Mucosa of rectum (tissue), 2 donors: ENCODE data around the gene MYH9.
"Not testable (repeated sequence)": the region's sequence is repeated elsewhere in the genome, so short reads cannot be mapped to it uniquely, and the experiment has no call there.

Source experiments
- H3K27ac ChIP-seq, 2 donors: one replicate each; pipeline ENCODE4 v1.7.0; 2013; ENCODE audit warnings: inconsistent platforms in 2 of 2, low read depth in 2 of 2, low read length in 2 of 2
- H3K27me3 ChIP-seq, 2 donors: one replicate each; pipeline ENCODE4 v1.7.0; 2013; ENCODE audit warnings: low read length in 2 of 2; ENCODE audit not compliant: control insufficient read depth in 2 of 2, insufficient read depth in 2 of 2
- H3K36me3 ChIP-seq, 2 donors: one replicate each; pipeline ENCODE4 v1.7.0; 2013; ENCODE audit warnings: low read length in 2 of 2; ENCODE audit not compliant: control insufficient read depth in 2 of 2, insufficient read depth in 2 of 2
- H3K4me1 ChIP-seq, 2 donors: one replicate each; pipeline ENCODE4 v1.7.0; 2013; ENCODE audit warnings: low read length in 2 of 2, mild to moderate bottlenecking in 1 of 2; ENCODE audit not compliant: control insufficient read depth in 2 of 2, insufficient read depth in 2 of 2
- H3K4me3 ChIP-seq, 2 donors: one replicate each; pipeline ENCODE4 v1.7.0; 2013; ENCODE audit warnings: low read length in 2 of 2
- H3K9ac ChIP-seq, 2 donors: one replicate each; pipeline ENCODE4 v1.7.0; 2013; ENCODE audit warnings: low read length in 2 of 2, low read depth in 1 of 2, mild to moderate bottlenecking in 1 of 2
- H3K9me3 ChIP-seq, 2 donors: one replicate each; pipeline ENCODE4 v1.7.0; 2013; ENCODE audit warnings: low read length in 2 of 2; ENCODE audit not compliant: control insufficient read depth in 2 of 2
- donor health status: healthy.
- donor health status: Normal muscosa, but diverticular disease.

Gene MYH9

DNA sequence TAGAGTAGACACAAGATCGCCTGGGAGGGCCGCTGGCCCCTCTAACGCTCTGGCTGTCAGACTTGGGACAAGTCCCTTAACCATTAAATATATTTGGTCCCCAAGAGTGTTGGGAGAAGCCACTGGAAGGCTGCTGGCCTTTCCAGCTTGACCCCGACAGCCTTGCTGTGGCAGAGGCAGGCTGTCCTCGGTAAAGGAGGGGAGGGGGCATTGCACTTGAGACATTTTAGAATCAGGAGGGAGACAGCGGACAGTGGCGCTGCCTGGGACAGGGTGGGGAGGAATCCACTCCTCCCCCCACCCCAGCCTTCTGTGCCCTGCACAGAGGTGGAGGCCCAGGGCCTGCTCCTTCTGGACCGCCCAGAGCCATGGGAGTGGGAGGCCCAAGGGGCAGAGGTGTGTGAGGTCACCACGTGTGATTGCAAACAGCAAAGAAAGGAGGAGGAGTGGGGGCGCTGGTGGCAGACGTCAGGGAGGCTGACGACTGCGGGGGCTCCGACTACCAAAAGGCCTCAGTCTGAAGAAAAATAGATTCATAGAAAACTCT, 105.9 kb downstream of the MYH9 start:
- H3K4me3 ChIP-seq = no peak overlapping the region
- H3K36me3 ChIP-seq = peaks cover 57 to 65% of the 10 kb centered on the region in 2 donors
- H3K27ac ChIP-seq = no peak overlapping the region

DNA sequence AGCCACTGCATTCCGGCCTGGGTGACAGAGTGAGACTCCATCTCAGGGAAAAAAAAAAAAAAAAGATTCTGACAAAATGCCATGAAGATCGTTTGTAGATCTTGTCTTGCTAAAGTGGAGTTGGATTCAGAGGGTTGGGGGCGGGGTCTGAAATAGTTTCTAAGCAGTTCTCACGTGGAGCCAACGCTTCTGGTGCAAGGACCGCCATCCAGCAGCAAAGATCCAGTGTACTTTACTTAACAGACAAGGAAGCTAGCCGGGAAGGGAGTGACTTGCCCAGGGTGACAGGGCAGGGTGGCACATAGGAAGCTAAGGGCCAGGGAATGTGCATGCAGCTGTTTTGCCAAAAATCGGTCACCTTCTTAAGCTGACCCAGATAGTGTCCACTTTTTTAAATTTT, 107.4 kb downstream of the MYH9 start:
- Histone ChIP-seq H3K36me3 (peaks cover 42 to 50% of the 10 kb centered on the region in 2 donors), H3K9me3 (no peaks in the 10 kb centered on the region), H3K4me3 (no peak overlapping the region), H3K27ac (no peak overlapping the region), H3K4me1 (peaks cover 0 to 5% of the 10 kb centered on the region in 2 donors), H3K27me3 (no peaks in the 10 kb centered on the region), H3K9ac (no peak overlapping the region)

More for the DNA sequence above, 105.9 kb downstream of the MYH9 start:
- peaks cover 4 to 5% of the 10 kb centered on the region in 2 donors for H3K4me1 ChIP-seq
- no peak overlapping the region for H3K9ac ChIP-seq
- H3K9me3 ChIP-seq = no peaks in the 10 kb centered on the region
- H3K27me3 ChIP-seq = no peaks in the 10 kb centered on the region

DNA sequence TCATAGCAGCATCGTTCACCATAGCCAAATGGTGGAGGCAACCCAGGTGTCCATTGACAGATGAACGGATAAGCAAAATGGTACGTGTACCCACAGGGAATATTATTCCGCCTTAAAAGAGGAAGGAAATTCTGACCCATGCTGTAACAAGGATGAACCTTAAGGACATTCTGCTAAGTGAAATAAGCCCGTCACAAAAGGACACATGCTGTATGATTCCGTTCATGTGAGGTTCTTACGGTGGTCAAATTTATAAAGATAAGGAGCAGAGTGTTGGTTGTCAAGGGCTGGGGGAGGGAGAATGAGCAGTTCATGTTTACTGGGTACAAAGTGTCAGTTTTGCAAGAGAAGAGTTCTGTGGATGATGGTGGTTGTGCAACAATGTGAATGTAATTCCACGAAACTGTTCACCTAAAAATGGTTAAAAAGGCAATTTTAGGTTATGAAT, 108.5 kb downstream of the MYH9 start:
- Histone ChIP-seq H3K36me3 (peaks cover 31 to 39% of the 10 kb centered on the region in 2 donors), H3K27me3 (no peaks in the 10 kb centered on the region), H3K4me3 (no peak overlapping the region), H3K9me3 (no peaks in the 10 kb centered on the region), H3K27ac (no peak overlapping the region), H3K9ac (no peak overlapping the region), H3K4me1 (peaks cover 0 to 5% of the 10 kb centered on the region in 2 donors)

DNA sequence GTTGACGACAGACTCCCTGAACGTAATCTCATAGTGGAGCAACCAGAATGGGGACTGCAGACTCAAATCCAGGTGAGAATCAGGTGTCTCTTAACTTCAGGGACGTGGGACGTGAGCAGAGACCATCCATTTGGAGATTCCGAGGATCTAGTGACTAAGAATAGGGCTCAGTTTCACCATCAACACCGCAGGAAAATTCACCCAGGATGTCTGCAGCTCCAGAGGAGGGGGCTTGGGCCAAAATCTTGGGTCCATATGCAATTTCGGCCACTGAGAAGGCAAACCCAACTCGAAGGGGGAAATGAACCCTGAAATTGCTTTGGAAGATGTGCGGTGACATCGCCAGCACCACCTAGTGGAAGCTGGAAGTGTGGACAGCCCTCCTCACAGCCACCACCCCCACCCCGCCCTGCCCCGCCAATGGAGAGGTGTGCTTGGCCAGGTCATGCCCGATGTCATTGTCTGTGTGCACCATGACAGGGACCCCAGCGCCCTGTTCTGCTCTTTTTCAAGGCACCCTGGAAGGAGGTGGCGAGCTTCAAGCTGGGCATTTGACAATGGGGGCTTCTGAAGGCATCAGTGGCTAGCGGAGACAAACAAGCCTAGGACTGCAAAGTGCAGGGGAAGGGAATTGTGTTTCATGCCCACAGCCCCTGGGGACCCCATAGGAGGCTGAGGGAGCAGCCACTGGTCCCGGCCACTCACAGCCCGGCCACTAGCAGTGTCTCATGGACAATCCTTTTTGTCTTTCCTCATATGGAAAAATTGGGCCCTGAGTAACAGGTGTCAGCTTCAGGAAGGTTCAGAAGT, 110.1 kb downstream of the MYH9 start:
- H3K4me3 ChIP-seq = no peak overlapping the region

DNA sequence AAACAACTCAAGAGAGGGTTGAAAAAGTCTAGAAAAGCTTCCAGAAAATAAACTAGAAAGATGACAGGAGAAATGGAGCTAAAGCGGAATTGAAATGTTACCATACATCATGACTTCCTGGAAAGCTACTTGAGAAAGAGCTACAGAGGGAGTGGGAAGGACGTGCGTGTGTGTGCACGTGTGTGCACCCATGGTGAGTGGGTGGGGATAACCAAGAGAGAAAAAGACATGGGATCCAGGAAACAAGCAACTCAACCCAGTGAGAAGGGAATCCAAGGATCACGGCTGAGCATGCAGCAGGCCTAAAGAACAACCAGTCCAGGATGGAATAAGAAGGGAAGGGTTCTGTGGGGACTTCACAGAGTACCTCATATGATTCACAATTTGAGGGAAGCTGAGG, 113.2 kb downstream of the MYH9 start:
- Histone ChIP-seq H3K27ac (no peak overlapping the region), H3K4me1 (peaks cover 0 to 5% of the 10 kb centered on the region in 2 donors)

More for the DNA sequence above, 110.1 kb downstream of the MYH9 start:
- Histone ChIP-seq H3K36me3 (peaks cover 18 to 23% of the 10 kb centered on the region in 2 donors), H3K4me1 (peaks cover 0 to 5% of the 10 kb centered on the region in 2 donors), H3K9ac (no peak overlapping the region), H3K27ac (no peak overlapping the region), H3K27me3 (no peaks in the 10 kb centered on the region), H3K9me3 (no peaks in the 10 kb centered on the region)

DNA sequence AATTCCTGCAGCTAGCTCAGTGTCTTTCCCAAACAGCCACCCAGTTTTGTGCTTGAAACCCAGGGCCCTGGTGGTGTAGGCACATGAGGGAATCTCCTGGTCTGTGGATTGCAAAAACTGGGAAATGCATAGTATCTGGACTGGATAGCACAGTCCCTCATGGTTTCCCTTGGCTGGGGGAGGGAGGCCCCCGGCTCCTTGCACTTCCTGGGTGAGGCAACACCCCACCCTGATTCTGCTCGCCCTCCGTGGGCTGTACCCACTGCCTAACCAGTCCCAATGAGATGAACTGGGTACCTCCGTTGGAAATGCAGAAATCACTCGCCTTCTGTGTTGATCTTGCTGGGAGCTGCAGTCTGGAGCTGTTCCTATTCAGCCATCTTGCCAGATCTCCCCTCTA, 115.8 kb downstream of the MYH9 start:
- not testable (repeated sequence) for H3K9me3 ChIP-seq, H3K27me3 ChIP-seq, H3K27ac ChIP-seq, H3K9ac ChIP-seq, H3K4me1 ChIP-seq, H3K4me3 ChIP-seq, H3K36me3 ChIP-seq

More for the DNA sequence above, 113.2 kb downstream of the MYH9 start:
- H3K36me3 ChIP-seq = peaks cover 0 to 4% of the 10 kb centered on the region in 2 donors
- no peaks in the 10 kb centered on the region for H3K27me3 ChIP-seq
- no peak overlapping the region for H3K9ac ChIP-seq
- no peak overlapping the region for H3K4me3 ChIP-seq
- H3K9me3 ChIP-seq = no peaks in the 10 kb centered on the region

DNA sequence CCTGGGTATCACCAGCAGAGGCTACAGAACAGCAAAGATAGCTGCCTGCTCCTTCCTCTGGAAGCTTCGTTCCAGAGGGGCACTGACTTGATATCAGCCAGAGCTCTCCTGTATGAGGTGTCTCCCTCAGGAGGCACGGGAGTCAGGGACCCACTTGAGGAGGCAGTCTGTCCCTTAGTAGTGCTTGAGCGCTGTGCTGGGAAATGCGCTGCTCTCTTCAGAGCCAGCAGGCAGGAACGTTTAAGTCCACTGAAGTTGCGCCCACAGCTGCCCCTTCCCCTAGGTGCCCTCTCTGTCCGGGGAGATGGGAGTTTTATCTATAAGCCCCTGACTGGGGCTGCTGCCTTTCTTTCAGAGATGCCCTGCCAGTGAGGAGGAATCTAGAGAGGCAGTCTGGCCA, 116.5 kb downstream of the MYH9 start:
- H3K27ac ChIP-seq = not testable (repeated sequence)

DNA sequence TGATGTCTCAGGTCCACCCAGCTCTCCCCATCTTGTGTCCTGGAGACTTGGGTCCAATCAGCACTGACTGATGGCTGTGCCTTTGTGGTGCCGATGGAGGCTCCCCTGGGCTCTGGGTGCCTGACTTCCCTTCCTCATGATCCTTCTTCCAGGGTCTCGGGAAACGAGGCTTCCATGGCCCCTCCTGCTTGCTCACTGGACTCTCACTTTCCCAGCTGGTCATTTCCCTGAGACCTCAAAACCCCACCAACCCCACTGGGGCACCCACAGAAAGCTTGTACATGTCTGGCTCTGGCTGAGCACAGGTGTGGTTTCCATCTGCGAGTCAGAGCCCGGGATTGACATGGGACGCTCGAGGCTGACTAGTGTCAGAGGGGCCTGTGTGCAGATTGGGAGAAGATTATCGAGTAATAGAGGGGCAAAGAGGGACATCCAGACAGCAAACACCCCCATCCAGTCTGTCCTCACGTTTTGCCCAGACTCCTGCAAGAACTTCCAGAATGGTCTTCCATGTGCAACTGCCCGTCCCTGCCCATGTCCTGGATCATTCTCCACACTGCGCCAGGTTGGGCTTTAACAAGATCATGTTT, 119.8 kb downstream of the MYH9 start:
- no peak overlapping the region for H3K9ac ChIP-seq
- H3K4me3 ChIP-seq = no peak overlapping the region
- H3K4me1 ChIP-seq = no peaks in the 10 kb centered on the region
- peaks cover 3 to 9% of the 10 kb centered on the region in 2 donors for H3K36me3 ChIP-seq
- H3K27ac ChIP-seq = no peak overlapping the region
- no peaks in the 10 kb centered on the region for H3K27me3 ChIP-seq
- H3K9me3 ChIP-seq = no peaks in the 10 kb centered on the region

More for the DNA sequence above, 116.5 kb downstream of the MYH9 start:
- not testable (repeated sequence) for H3K4me3 ChIP-seq, H3K36me3 ChIP-seq, H3K9ac ChIP-seq, H3K27me3 ChIP-seq, H3K4me1 ChIP-seq, H3K9me3 ChIP-seq

DNA sequence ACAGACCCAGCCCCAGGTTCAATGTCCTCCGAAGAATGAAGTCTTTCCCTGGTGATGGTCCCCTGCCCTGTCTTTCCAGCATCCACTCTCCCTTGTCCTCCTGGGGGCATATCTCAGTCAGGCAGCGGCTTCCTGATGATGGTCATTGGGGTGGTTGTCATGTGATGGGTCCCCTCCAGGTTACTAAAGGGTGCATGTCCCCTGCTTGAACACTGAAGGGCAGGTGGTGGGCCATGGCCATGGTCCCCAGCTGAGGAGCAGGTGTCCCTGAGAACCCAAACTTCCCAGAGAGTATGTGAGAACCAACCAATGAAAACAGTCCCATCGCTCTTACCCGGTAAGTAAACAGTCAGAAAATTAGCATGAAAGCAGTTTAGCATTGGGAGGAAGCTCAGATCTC, 120.7 kb downstream of the MYH9 start:
- Histone ChIP-seq H3K9me3 (no peaks in the 10 kb centered on the region), H3K36me3 (peaks cover 3 to 12% of the 10 kb centered on the region in 2 donors)

More for the DNA sequence above, 120.7 kb downstream of the MYH9 start:
- H3K9ac ChIP-seq = no peak overlapping the region
- no peaks in the 10 kb centered on the region for H3K27me3 ChIP-seq
- H3K27ac ChIP-seq = no peak overlapping the region
- no peaks in the 10 kb centered on the region for H3K4me1 ChIP-seq
- H3K4me3 ChIP-seq = no peak overlapping the region
